ENCODE data around the gene TSC22D1. TPM values are rescaled to one million over a fixed set of nuclear protein-coding genes. Genes with fewer than 3 reads are reported as not detected.

Gene TSC22D1
- total RNA-seq, 1 experiment from 2014 or later, result 37.2 TPM

DNA sequence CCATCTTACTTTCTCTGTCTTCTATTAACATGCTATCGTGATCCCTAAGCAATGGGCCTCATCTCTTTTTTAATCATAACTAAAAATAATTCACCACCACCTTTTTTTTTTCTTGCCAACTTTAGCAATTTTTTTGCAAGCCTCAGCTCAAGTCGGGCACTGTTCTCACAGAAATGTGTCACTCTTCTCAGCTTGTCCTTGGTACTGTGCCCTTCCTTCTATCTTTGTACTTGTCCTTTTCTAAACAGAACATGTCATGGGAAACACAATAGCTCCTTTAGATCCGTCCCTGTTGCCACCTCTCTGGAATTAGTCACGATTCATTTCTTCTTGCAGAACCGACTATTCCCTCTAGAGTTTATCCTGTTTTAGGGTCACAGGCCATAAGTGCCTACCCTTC is 192.2 kb downstream of the TSC22D1 start:
- DNase-seq (ENCODE audit: low spot score), result no peak

DNA sequence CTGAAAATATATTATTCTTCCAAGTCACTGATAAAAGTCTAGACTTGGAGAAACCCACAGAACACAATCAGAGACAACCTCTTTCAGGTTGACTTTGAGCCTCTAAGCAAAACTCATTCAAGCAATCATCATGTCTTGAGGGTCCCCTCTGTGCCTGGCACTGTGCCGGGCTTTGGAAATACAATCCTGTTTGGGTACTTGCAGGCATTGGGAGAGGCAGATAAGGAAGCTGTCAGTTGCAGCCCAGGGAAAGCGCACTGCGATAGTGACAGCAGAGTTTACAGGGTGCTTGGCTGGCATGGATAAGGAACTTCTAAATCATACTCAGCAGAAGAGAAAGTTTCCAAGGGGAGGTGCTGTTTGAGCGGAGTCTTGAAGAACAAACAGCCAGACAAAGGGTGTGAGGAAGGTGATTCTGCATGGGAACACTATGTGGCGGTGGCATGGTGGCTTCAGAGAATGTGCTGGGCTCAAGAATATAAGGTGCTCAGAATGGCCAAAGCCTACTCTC is 193.4 kb downstream of the TSC22D1 start:
- no peak for DNase-seq (ENCODE audit: low spot score)

Other genes with a start within 250 kb of the TSC22D1 start
- gene SERP2, start 202.5 kb downstream of the TSC22D1 start, total RNA-seq (2014; rRNA removed; shearing (Covaris generic)), result not detected in 2 replicates